HG03565 (cell line): ENCODE results near the gene ROS1.

ENCODE experiments used
- ATAC-seq: cut with Tn5 transposase; IDR thresholded peaks from one replicate; pipeline ENCODE4 v1.9.1; 2021; ENCODE audit warnings: mild to moderate bottlenecking, moderate library complexity; ENCODE audit not compliant: unreplicated experiment

ROS1 gene

GRCh38 chr6:117441824-117442264 lies 16.1 kb upstream of the ROS1 start:
- ATAC-seq, result no peak

GRCh38 chr6:117440706-117441525 lies 15.2 kb upstream of the ROS1 start:
- no peak for ATAC-seq

GRCh38 chr6:117432273-117432672 lies 6.5 kb upstream of the ROS1 start:
- no peak for ATAC-seq

GRCh38 chr6:117423754-117424153 lies 2.0 kb downstream of the ROS1 start:
- ATAC-seq, result no peak

GRCh38 chr6:117418320-117418719 lies 7.4 kb downstream of the ROS1 start:
- no peak for ATAC-seq

- ATAC-seq, result no peak
Measured at GRCh38 chr6:117417851-117418250, 7.9 kb downstream of the ROS1 start.

- no peak for ATAC-seq
Measured at GRCh38 chr6:117414770-117415169, 11.0 kb downstream of the ROS1 start.

- ATAC-seq, result no peak
Measured at GRCh38 chr6:117411474-117411873, 14.3 kb downstream of the ROS1 start.

- ATAC-seq, result no peak
Measured at GRCh38 chr6:117409863-117410262, 15.9 kb downstream of the ROS1 start.

- no peak for ATAC-seq
Measured at GRCh38 chr6:117409420-117409819, 16.3 kb downstream of the ROS1 start.

GRCh38 chr6:117404548-117404947 lies 21.2 kb downstream of the ROS1 start:
- no peak for ATAC-seq

GRCh38 chr6:117401799-117402198 lies 23.9 kb downstream of the ROS1 start:
- no peak for ATAC-seq

GRCh38 chr6:117399924-117400323 lies 25.8 kb downstream of the ROS1 start:
- ATAC-seq, result no peak

- ATAC-seq, result no peak
Measured at GRCh38 chr6:117399126-117399525, 26.6 kb downstream of the ROS1 start.

GRCh38 chr6:117397536-117398227 lies 28.1 kb downstream of the ROS1 start:
- no peak for ATAC-seq

GRCh38 chr6:117396228-117396627 lies 29.5 kb downstream of the ROS1 start:
- ATAC-seq, result no peak

GRCh38 chr6:117395164-117395563 lies 30.6 kb downstream of the ROS1 start:
- no peak for ATAC-seq

- ATAC-seq, result no peak
Measured at GRCh38 chr6:117393045-117393444, 32.7 kb downstream of the ROS1 start.

- ATAC-seq, result no peak
Measured at GRCh38 chr6:117391874-117392583, 33.7 kb downstream of the ROS1 start.

GRCh38 chr6:117389227-117390057 lies 36.3 kb downstream of the ROS1 start:
- ATAC-seq, result no peak
